Fibroblast of lung (primary cell): ENCODE data around the gene MTCH1. TPM values are rescaled to one million over a fixed set of nuclear protein-coding genes. Genes with fewer than 3 reads are reported as not detected.

Experiments used
- DNase-seq, 2 donors: peaks; one replicate each; pipeline versions ENCODE4 v3.0.0 to v3.0.0-alpha.2; 2010; ENCODE audit warnings: low read depth in 2 of 2
- H2AFZ ChIP-seq: 2 replicates; pipeline ENCODE4 v1.5.1; 2012; ENCODE audit warnings: low read length, control low read depth, inconsistent platforms
- H3K27ac ChIP-seq: 2 replicates; pipeline ENCODE4 v1.5.1; 2011; ENCODE audit warnings: low read length, control low read depth; ENCODE audit not compliant: insufficient read depth
- H3K27me3 ChIP-seq: 2 replicates; pipeline ENCODE4 v1.5.1; 2011; ENCODE audit warnings: mild to moderate bottlenecking, low read length; ENCODE audit not compliant: control insufficient read depth, insufficient read depth
- H3K36me3 ChIP-seq: 2 replicates; pipeline ENCODE4 v1.5.1; 2011; ENCODE audit warnings: low read length; ENCODE audit not compliant: control insufficient read depth, insufficient read depth
- H3K4me1 ChIP-seq: 2 replicates; pipeline ENCODE4 v1.5.1; 2011; ENCODE audit warnings: low read length; ENCODE audit not compliant: control insufficient read depth, insufficient read depth; ENCODE audit errors: extremely low read depth
- H3K4me2 ChIP-seq: 2 replicates; pipeline ENCODE4 v1.5.1; 2011; ENCODE audit warnings: low read length, control low read depth; ENCODE audit not compliant: insufficient read depth; ENCODE audit errors: extremely low read depth
- H3K4me3 ChIP-seq, 4 experiments: fragments of 200-600 bp in 1 of 4; sonication (generic) in 1 of 4; replicated peaks in 1 of 4; 2 replicates each; pipeline ENCODE4 v1.5.1; 2011 to 2016; ENCODE audit warnings: low read length in 4 of 4, low read depth in 3 of 4, mild to moderate bottlenecking in 3 of 4, control low read depth in 2 of 4, inconsistent platforms in 1 of 4, mixed read lengths in 1 of 4; ENCODE audit not compliant: insufficient read depth in 1 of 4; ENCODE audit errors: control extremely low read depth in 1 of 4
- H3K79me2 ChIP-seq: 2 replicates; pipeline ENCODE4 v1.5.1; 2012; ENCODE audit warnings: mild to moderate bottlenecking, low read length, inconsistent platforms; ENCODE audit not compliant: control insufficient read depth, insufficient read depth
- H3K9ac ChIP-seq: 2 replicates; pipeline ENCODE4 v1.5.1; 2011; ENCODE audit warnings: mild to moderate bottlenecking, low read length, control low read depth; ENCODE audit not compliant: insufficient read depth
- H3K9me3 ChIP-seq: 2 replicates; pipeline ENCODE4 v1.5.1; 2012; ENCODE audit warnings: low read depth, low read length; ENCODE audit not compliant: control insufficient read depth, insufficient read depth
- H4K20me1 ChIP-seq: 2 replicates; pipeline ENCODE4 v1.5.1; 2011; ENCODE audit warnings: low read length; ENCODE audit not compliant: control insufficient read depth, insufficient read depth; ENCODE audit errors: extremely low read depth
- EZH2 ChIP-seq: IDR thresholded peaks from 2 replicates; pipeline ENCODE4 v1.5.1; 2012; ENCODE audit warnings: low read length, control low read depth, mild to moderate bottlenecking; ENCODE audit errors: missing control alignments
- polyA plus RNA-seq, 2 donors: library from polyadenylated mRNA; depleted of rRNA in 1 of 2; stranded (reverse) in 1 of 2; unstranded in 1 of 2; fragments of >200 nt; gene quantifications; 2 replicates each; pipeline ENCODE4 v1.2.1, GENCODE V29; 2011 to 2012; ENCODE audit warnings: missing spikeins in 1 of 2
- total RNA-seq: library from RNA; depleted of rRNA; stranded (reverse); fragments of >200 nt; gene quantifications from 2 replicates; pipeline ENCODE4 v1.2.1, GENCODE V29; 2014
- TF ChIP-seq, protein P1 (sequence below), 2 donors: IDR thresholded peaks in 1 of 2; conservative IDR thresholded peaks in 1 of 2; 1 replicate in 1 of 2; 2 replicates in 1 of 2; pipeline ENCODE4 v1.5.1; 2011 to 2012; ENCODE audit warnings: low read length in 2 of 2, control low read depth in 1 of 2, inconsistent platforms in 1 of 2, low read depth in 1 of 2, mild to moderate bottlenecking in 1 of 2

MTCH1 gene
- total and polyA plus RNA-seq, 2 donors (not counting 1 experiment from before 2014, with no cell fraction given): 131 to 222 TPM

DNA sequence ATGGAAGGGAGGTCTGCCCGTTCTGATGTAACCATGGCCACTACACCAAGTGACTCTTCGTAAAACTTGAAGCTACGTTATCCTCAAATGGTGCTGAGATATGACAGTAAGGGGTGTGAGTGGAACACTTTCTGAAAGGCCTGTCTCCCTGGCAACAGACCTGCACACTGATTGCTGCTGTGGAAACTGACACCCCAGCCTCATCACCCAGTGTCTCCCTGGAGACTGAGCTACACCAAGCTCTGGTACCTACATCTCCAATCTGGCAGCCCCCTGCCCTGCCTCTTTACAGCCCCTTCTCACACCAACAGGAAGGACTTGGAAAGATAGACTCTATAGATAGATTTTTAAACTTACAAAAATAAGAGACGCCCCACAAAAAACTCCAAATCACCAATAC lies 18.2 kb downstream of the MTCH1 start:
- Histone ChIP-seq H4K20me1 (no peaks in the 10 kb centered on the region), H3K9ac (no peak overlapping the region), H3K4me3 (no peak overlapping the region), H3K27me3 (no peaks in the 10 kb centered on the region), H3K9me3 (no peaks in the 10 kb centered on the region), H3K36me3 (peaks cover 34% of the 10 kb centered on the region), H3K4me2 (no peak overlapping the region), H3K27ac (no peak overlapping the region), H3K79me2 (no peaks in the 10 kb centered on the region), H3K4me1 (no peaks in the 10 kb centered on the region), H2AFZ (no peak overlapping the region)
- TF ChIP-seq EZH2: no peak
- TF ChIP-seq, protein P1, sequence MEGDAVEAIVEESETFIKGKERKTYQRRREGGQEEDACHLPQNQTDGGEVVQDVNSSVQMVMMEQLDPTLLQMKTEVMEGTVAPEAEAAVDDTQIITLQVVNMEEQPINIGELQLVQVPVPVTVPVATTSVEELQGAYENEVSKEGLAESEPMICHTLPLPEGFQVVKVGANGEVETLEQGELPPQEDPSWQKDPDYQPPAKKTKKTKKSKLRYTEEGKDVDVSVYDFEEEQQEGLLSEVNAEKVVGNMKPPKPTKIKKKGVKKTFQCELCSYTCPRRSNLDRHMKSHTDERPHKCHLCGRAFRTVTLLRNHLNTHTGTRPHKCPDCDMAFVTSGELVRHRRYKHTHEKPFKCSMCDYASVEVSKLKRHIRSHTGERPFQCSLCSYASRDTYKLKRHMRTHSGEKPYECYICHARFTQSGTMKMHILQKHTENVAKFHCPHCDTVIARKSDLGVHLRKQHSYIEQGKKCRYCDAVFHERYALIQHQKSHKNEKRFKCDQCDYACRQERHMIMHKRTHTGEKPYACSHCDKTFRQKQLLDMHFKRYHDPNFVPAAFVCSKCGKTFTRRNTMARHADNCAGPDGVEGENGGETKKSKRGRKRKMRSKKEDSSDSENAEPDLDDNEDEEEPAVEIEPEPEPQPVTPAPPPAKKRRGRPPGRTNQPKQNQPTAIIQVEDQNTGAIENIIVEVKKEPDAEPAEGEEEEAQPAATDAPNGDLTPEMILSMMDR (conservative IDR thresholded peaks at IDR 0.05 in 1 of 2, IDR thresholded peaks at IDR 0.05 in 1 of 2; ENCODE audit: low read depth in 1 of 2, low read length in 2 of 2): no peak
- no peak for DNase-seq

DNA sequence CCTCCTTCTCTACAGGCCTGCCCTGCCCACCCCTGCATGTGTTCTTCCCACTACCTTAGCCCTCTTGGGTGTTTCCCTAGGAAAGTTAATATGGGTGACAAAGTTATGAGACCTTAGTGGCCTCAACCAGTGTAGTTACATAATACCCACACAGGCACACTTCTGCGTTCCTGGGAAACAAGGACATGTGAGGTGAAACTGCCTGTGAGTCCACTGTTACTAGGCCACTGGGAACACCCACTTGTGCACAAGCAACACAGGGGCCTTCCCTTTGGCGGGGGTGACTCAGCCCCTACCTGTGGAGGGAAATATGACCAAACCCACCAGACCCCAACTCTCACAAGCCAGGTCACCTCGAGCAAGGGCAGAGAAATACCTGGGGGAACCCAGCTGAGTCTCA lies 18.7 kb downstream of the MTCH1 start:
- H3K4me1 ChIP-seq: no peaks in the 10 kb centered on the region
- no peaks in the 10 kb centered on the region for H3K79me2 ChIP-seq
- H2AFZ ChIP-seq: no peak overlapping the region
- H3K9ac ChIP-seq: no peak overlapping the region
- peaks cover 31% of the 10 kb centered on the region for H3K36me3 ChIP-seq
- no peaks in the 10 kb centered on the region for H3K27me3 ChIP-seq
- no peak overlapping the region for H3K4me2 ChIP-seq
- H4K20me1 ChIP-seq: no peaks in the 10 kb centered on the region
- DNase-seq: no peak
- H3K27ac ChIP-seq: no peak overlapping the region
- no peak overlapping the region for H3K4me3 ChIP-seq
- TF ChIP-seq, protein P1 (conservative IDR thresholded peaks at IDR 0.05 in 1 of 2, IDR thresholded peaks at IDR 0.05 in 1 of 2; ENCODE audit: low read depth in 1 of 2, low read length in 2 of 2): no peak
- TF ChIP-seq EZH2: no peak
- no peaks in the 10 kb centered on the region for H3K9me3 ChIP-seq

DNA sequence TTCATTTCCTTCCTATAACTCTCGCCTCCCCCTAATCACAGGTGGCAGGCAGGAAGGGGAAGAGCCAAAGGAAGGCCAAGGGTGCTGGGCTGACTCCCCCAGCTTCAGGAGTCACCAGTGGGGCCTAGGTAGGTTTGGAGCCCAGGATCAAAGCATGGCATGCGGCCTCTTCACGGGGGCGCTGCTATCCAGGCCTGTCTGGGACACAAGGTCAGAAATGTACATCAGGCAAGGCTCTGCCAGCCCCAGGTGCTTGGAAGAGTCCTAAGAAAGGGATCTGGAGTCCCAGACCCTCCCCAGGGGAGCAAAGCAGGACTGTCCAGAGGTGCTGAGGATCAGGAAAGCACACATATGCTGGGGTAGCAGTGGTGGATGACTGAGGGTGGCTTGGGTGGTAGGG lies 21.1 kb downstream of the MTCH1 start:
- H3K9me3 ChIP-seq: no peaks in the 10 kb centered on the region
- H3K36me3 ChIP-seq: peaks cover 16% of the 10 kb centered on the region
- H3K4me2 ChIP-seq: no peak overlapping the region
- no peak overlapping the region for H3K4me3 ChIP-seq
- no peaks in the 10 kb centered on the region for H4K20me1 ChIP-seq
- no peak for TF ChIP-seq EZH2
- TF ChIP-seq, protein P1 (conservative IDR thresholded peaks at IDR 0.05 in 1 of 2, IDR thresholded peaks at IDR 0.05 in 1 of 2; ENCODE audit: low read depth in 1 of 2, low read length in 2 of 2): no peak
- DNase-seq: no peak
- H3K27me3 ChIP-seq: no peaks in the 10 kb centered on the region
- H3K4me1 ChIP-seq: no peaks in the 10 kb centered on the region
- no peak overlapping the region for H3K9ac ChIP-seq
- no peak overlapping the region for H3K27ac ChIP-seq
- no peaks in the 10 kb centered on the region for H3K79me2 ChIP-seq
- no peak overlapping the region for H2AFZ ChIP-seq
